NT2/D1 (cell line): Measurements from ENCODE around the gene DMPK.

Source experiments
- SUZ12 ChIP-seq: IDR thresholded peaks from 2 replicates; pipeline ENCODE4 v1.6.1; 2011; ENCODE audit not compliant: insufficient read length, insufficient read depth; ENCODE audit errors: extremely low read depth
- YY1 ChIP-seq: IDR thresholded peaks from 2 replicates; pipeline ENCODE4 v1.6.1; 2011; ENCODE audit not compliant: insufficient read length, insufficient read depth
- ZNF274 ChIP-seq: IDR thresholded peaks from 2 replicates; pipeline ENCODE4 v1.6.1; 2011; ENCODE audit warnings: mild to moderate bottlenecking, low read depth, low read length

DNA sequence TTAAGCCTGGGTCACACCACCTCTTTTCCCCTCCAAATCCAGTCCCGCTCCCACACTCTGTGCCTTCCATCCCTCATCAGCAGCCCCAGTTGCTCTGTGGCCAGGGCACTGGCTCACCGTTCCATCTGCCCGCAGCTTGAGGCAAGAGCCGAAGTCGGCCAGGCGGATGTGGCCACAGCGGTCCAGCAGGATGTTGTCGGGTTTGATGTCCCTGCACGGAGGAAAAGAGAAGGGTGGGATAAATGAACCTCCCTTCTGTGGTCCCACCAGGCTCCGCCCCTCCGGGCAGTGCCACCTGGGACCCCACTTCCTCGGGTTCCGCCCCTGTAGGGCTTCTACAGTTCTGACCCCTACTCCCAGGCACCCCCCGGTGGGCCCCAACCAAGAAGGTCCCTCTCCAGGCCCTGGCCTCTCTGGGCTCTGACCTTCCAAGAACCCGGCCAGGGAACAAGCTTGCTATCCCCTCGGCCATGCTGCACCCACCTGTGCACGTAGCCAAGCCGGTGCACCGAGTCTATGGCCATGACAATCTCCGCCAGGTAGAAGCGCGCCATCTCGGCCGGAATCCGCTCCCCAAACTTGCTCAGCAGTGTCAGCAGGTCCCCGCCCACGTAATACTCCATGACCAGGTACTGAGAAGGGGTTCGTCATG lies 4.2 kb downstream of the DMPK start:
- TF ChIP-seq ZNF274 (no peak), YY1 (no peak), SUZ12 (no peak)
